NCI-H187 treated with DMSO at 0.1 percent for 48 hours (cell line): Measurements from ENCODE around the gene TAGLN2.

Experiments used
- DNase-seq: peaks from one replicate; lab custom pipeline; 2025; lab: John Stamatoyannopoulos, UW

TAGLN2 gene

DNA sequence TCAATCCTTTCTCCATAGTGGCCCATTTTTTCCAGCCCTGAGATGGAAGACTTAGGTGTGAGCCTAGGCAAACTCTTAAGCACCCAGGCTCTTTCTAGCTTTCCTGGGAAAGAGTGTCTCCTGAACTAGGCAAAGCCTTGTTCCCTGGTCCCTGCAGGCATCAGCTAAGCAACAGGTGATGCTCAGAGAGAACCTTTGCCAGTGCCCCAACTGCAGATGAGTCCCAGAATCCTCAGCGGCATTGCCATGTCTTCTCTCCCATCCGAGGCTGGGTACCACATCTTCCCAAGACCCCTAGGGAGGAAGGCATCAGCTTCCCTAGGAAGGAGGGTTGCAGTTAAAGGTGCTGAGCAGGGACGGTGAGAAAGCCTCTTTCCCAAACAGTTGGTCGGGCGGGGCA lies 54.6 kb downstream of the TAGLN2 start:
- no peak for DNase-seq

DNA sequence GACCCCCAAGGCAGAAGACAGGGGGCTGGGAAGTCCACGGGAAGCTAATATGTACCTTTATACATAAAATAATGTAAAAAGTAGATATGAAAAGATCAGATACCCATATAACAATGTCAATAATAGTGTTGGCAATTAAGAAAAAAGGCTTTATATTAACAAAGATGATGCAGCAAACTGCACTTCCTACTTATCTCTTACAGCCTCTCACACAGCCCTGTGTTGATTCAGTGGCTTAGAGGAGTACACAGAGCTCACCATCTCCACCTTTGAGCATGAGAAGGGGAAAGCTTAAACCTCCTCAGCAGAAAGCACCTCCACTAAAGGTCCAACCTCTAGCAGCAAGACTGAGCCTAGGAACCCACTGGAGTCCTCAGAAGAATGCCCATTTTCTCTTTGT lies 55.7 kb downstream of the TAGLN2 start:
- no peak for DNase-seq

DNA sequence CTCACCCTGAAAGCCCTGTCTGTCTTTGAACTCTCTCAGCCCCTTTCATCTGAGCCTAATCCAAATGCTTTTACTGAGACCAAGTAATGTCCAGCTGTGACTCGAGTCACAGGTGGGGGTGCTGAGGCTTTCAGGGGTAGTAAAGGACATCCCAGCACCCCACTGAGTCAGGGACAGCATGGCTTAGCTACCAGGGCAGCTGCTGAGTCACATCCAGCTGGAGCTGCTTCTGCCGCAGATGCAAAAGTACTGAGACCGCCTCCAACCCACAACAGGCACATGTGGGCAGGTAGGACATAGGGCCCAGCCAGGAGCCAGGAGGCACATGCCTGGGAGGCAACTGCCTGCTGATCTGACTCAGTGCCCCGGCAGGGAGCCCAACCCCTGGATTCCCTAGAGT lies 56.1 kb downstream of the TAGLN2 start:
- no peak for DNase-seq

DNA sequence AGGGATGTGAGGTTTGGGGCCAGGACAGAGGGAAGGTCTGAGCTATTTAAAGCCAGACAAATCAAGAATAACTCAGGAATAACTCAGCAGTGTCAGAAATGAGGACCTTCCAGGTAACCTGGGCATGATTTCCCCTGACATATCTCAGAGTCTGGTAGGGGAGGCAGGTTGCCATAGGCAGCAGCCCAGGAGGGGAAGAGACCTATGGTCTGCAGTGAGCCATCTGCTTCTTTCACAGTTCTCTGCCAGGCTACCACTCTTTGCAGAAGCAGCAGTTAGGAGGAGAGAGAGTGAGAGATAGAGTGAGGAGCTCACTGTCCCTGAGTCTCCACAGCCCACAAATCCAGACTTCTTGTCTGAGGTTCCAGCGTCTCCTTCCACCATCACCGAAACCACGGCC lies 56.5 kb downstream of the TAGLN2 start:
- DNase-seq: no peak
